HG03354 (cell line): Measurements from ENCODE around the gene CSN1S1.

Experiments used
- ATAC-seq: cut with Tn5 transposase; IDR thresholded peaks from one replicate; pipeline ENCODE4 v1.9.1; 2021; ENCODE audit warnings: mild to moderate bottlenecking; ENCODE audit not compliant: unreplicated experiment, poor library complexity, severe bottlenecking

The CSN1S1 gene

DNA sequence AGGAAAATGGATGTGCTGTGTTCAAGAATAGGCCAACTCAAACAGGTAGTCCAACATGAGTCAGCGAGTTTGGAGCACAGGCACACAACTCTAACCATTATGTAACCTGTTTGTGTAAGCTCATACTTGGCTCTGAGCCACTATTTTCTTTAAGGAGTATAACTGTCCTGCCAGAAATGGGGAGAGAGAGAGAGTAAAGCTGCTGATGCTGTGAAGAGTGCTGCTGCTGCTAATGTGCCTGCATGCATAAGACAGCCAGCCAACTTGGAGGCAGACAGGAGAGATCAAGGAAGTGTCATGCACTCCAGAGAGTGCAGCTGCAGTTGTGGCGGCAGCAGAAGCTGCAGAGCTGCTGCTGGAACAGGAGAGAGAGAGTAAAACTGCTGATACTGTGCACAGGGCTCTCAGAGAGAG, 53.2 kb downstream of the CSN1S1 start:
- no peak for ATAC-seq

DNA sequence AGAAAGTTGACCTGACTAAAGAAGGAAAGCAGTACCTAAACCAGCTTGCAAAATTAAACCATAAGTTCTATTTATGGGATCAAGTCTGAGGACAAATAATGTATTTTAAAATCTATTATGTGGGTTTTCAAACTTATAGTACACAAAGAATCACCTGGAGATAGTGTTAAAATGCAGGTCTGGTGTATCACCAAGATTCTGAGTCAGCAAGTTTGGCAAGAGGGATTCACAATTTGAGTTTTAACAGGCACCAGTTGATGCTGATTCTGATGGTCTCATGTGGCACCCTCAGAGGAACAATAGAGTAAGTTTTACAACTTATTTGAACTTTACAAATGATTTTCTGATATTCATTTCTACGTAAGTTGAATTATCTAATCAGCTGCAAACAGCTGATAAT, 55.8 kb downstream of the CSN1S1 start:
- no peak for ATAC-seq

DNA sequence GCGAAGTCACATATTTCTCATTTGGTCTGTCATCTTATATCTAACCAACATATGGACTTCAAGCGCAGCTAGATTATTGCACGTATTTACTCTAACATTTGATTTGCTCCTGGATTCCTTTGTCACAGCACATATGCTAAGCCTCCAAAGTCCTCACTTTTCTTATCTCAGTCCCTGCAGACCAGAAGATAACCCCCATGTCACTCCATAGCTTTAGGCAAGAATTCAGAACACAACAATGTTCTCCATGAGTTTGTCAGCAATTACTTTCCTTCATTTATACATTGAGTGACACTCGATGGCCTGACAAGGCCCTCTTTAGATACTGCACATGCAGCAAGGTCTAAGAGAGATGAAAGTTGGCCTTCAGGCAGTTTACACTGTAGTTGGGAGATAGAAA, 60.1 kb downstream of the CSN1S1 start:
- no peak for ATAC-seq

DNA sequence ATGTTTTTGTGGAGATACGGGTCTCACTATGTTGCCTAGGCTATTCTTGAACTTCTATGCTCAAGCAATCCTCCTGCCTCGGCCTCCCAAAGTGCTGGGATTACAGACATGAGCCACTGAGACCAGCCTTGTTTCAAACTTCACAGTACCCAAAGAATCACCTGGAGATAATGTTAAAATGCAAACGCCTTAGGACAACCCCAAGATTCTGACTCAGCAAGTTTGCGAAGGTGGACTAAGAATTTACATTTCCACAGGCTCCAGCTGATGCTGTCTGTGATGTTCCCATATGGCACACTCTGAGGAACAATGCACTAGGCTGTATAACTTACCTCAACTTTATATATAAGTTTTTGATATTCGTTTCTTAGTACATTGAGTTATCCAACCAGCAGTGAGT, 63.9 kb downstream of the CSN1S1 start:
- no peak for ATAC-seq

DNA sequence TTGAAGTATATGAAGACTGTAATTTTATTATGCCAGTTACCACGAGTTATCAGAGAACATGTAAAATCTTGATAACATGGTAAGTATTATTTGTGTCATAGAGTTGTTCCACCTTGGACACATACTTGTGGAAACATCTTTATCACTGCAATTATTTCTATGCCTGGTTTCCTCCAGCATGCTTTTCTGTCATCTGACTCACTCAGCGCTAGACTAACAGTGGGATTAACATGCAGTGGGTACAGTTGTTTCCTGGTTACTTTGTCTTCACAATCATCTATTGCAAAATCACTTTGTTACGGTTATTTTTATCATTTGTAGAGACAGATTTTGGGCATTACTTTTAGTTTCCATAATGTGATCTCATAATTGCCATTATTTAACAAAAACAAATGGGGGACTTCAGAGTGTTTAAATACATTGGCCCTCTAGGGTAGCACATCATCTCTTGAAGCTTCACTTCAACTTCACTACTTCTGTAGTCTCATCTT, 64.7 kb downstream of the CSN1S1 start, which contains the start of gene STATH:
STATH (plus strand) TSS at position 441 of the 491 bp plus-strand sequence. CDS start 2,472 bp downstream, outside the sequence.
- no peak for ATAC-seq
